Activated CD4-positive, alpha-beta T cell treated with anti-CD3 and anti-CD28 coated beads for 48 hours (primary cell): ENCODE data around the gene PXYLP1.

Source experiments
- DNase-seq: peaks from one replicate; pipeline ENCODE4 v3.0.0-alpha.2; 2020

PXYLP1 gene

GRCh38 chr3:141250828-141251227 lies 19.2 kb downstream of the PXYLP1 start:
- DNase-seq = no peak

- no peak for DNase-seq
Measured at GRCh38 chr3:141253326-141253725, 21.7 kb downstream of the PXYLP1 start.

DNA sequence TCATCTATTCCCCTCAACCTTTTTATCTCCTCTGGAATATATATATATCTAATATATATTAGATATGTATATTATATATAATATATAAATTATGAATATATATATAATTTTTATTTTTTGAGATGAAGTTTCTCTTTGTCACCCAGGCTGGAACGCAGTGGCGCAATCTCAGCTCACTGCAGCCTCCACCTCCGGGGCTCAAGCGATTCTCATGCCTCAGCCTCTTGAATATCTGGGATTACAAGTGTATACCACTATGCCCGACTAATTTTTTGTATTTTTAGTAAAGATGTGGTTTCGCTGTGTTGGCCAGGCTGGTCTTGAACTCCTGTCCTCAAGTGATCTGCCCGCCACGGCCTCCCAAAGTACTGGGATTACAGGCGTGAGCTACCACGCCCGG lies 22.2 kb downstream of the PXYLP1 start:
- DNase-seq = no peak

DNA sequence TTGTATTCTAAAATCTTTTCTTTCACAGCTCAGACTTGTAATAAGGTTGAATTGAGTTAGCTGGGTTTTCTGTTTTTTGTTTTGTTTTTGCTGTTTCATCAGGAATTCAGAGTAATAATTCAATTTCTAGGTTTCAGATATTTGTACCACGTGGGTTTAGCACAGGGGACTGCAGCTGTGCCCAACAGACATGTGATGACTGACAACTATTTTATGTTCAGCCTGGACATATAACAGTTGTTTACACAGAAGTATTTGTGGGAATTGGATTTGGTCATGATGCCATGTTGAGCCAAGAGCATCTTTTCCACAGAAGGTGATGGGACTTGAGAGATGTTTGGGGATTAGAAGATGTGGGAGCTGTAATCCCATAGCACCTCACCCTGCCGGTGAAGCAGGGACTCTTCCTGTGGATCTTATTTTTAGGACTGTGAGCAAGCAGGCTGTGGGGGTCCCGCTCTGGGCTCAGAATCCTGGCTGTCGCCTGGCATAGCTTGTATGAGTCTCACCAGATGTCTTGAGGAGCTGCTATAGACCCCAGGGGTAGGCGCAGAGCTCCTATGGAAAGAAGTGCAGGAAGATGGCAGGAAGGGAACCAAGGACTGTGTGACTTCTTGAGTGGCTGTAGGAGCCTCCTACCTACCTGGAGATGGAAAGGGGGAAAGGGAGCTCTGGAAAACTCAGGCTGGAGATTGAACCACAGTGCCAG lies 23.7 kb downstream of the PXYLP1 start:
- no peak for DNase-seq

GRCh38 chr3:141255846-141256261 lies 24.2 kb downstream of the PXYLP1 start:
- peak; percentile 65 for DNase-seq

DNA sequence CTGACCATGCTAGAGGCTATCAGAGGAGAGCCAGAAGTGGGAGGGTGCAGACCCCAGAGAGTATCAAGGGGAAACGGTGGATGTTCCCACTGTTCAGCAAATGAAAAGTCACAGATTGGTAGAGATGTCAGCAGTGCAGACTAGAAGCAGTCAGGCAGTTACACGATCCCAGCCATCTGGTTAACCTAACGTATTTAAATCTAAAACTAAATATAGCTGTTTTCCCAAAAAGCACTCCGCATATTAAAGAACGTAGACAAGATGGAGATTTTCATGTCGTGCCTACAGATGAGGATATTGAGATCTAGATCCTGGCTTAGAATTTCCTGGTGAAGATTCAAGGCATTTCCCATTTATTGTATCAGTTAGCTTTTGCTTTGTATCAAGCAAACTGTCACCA lies 25.2 kb downstream of the PXYLP1 start:
- no peak for DNase-seq

- peak; percentile 53 for DNase-seq
Measured at GRCh38 chr3:141257961-141258360, 26.3 kb downstream of the PXYLP1 start.

- DNase-seq = no peak
Measured at GRCh38 chr3:141258973-141259372, 27.3 kb downstream of the PXYLP1 start.

- DNase-seq = no peak
Measured at GRCh38 chr3:141259821-141260629, 28.4 kb downstream of the PXYLP1 start.

DNA sequence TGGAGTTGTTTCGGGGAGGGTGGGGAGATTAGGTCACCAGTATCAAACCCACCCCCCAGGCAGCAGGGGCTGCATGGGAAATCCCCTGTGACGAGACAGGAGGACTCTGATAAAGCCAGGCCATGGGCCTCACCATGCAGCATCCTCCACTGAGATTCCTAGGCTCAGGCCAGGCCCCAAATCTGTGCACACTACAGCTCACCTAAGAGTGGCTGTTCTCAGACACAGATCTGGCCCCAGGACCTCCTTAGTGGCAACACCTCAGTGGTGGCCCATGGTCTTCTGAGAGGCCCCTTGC lies 29.0 kb downstream of the PXYLP1 start:
- DNase-seq = no peak

DNA sequence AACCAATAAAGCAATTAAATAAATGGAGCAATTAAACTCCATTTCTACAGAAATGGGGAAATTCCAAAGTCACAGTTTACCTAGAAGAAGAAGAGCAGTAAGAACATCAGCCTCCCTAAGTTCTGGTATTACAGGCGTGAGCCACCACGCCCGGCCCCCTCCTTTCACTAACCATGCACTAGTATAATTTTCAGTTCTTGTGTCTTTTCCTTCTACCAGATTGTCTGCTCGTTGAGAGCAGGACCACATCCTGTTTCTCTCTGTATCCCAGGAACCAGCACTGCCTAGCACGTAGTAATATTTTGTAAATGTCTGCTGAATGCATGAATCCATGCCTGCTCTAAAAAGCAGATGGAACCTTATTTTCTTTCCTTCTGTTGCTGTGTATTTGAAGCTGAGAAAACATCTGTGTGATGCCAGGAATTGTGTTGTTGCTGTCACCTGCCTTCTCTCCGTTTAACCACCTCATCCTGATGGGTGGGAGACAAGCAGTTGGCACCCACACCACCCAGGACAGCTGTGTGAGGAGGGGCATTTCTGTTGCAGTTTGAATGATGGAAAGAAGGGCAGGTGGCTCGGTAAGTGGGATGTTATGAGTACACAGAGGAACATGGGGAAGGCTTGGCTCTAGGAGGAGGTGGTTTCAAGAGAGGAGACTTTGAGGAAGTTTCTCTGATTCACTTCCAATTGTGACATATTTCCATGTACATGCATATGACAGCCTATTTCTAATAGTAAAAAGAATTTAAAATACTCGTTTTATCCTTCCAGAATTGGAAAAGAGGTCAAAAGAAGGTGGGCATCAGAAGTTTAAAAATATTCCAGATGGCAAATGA lies 30.1 kb downstream of the PXYLP1 start:
- DNase-seq = peak; percentile 31

- no peak for DNase-seq
Measured at GRCh38 chr3:141262308-141262705, 30.7 kb downstream of the PXYLP1 start.

GRCh38 chr3:141266186-141266585 lies 34.6 kb downstream of the PXYLP1 start:
- no peak for DNase-seq

- peak; percentile 42 for DNase-seq
Measured at GRCh38 chr3:141266797-141267555, 35.4 kb downstream of the PXYLP1 start.

GRCh38 chr3:141267629-141268028 lies 36.0 kb downstream of the PXYLP1 start:
- DNase-seq = no peak

- no peak for DNase-seq
Measured at GRCh38 chr3:141268306-141268705, 36.7 kb downstream of the PXYLP1 start.

- no peak for DNase-seq
Measured at GRCh38 chr3:141268791-141269190, 37.2 kb downstream of the PXYLP1 start.

- DNase-seq = no peak
Measured at GRCh38 chr3:141269961-141270360, 38.3 kb downstream of the PXYLP1 start.

GRCh38 chr3:141271279-141272030 lies 39.8 kb downstream of the PXYLP1 start:
- DNase-seq = no peak

GRCh38 chr3:141272906-141273662 lies 41.5 kb downstream of the PXYLP1 start:
- DNase-seq = no peak

DNA sequence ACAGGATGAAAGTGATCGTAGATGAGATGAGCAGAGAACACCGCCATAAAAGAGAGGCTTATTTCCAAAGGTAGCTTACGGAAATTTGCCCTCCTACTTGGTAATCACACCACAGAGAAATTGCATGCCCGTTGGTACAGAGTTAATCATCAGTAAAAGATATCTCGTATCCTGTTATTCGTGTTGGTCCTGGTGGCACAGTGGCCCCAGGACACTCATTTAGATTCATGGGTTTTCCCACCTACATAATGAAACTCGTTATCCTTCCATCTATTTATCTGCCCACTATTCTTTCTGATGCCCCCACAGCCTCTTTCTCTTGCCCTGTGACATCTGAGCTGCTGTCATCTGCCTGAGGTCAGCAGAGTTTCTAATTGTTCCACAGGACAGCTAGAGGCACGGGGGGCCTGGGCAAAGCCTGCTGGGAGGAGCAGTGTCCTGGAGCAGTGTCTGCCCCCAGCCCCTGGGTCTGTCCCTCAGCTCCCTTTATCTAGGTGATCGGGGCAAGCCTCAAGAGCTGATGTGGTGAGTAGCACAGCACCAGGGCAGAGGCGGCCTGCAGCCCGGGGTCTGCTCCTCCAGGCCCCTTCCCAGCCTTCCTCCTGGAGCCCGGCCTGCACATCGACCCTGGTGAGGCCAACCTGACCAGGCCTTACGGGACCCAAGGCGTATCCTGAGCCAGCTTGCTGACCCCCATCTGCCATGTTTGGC lies 42.2 kb downstream of the PXYLP1 start:
- no peak for DNase-seq
